Measurements from ENCODE around the gene CFAP74.

The CFAP74 gene

GRCh38 chr1:1894354-1895059, 109.1 kb downstream of the CFAP74 start:
- TF ChIP-seq CEBPB (IDR thresholded peaks at IDR 0.05) (no peak), TAF1 (IDR thresholded peaks at IDR 0.05; ENCODE audit: low read depth) (no peak), REST (IDR thresholded peaks at IDR 0.05; ENCODE audit: low read depth) (no peak), NFIC (IDR thresholded peaks at IDR 0.05) (no peak), EGR1 (IDR thresholded peaks at IDR 0.05) (no peak), YY1 (IDR thresholded peaks at IDR 0.05; ENCODE audit: low read depth) (no peak), RAD21 (IDR thresholded peaks at IDR 0.05; ENCODE audit: low read depth) (no peak), FOXM1 (IDR thresholded peaks at IDR 0.05; ENCODE audit: borderline replicate concordance, low read depth) (no peak), EP300 (IDR thresholded peaks at IDR 0.05; ENCODE audit: borderline replicate concordance) (no peak), CREB1 (IDR thresholded peaks at IDR 0.05; ENCODE audit: low read depth) (no peak), TEAD4 (IDR thresholded peaks at IDR 0.05) (no peak), MAX (IDR thresholded peaks at IDR 0.05) (no peak)

GRCh38 chr1:1893997-1894353, 109.6 kb downstream of the CFAP74 start:
- TF ChIP-seq TEAD4 (IDR thresholded peaks at IDR 0.05) (no peak), FOXM1 (IDR thresholded peaks at IDR 0.05; ENCODE audit: borderline replicate concordance, low read depth) (no peak), EGR1 (IDR thresholded peaks at IDR 0.05) (no peak), NFIC (IDR thresholded peaks at IDR 0.05) (no peak), YY1 (IDR thresholded peaks at IDR 0.05; ENCODE audit: low read depth) (no peak), ZBTB7A (IDR thresholded peaks at IDR 0.05; ENCODE audit: low read depth) (no peak), CREB1 (IDR thresholded peaks at IDR 0.05; ENCODE audit: low read depth) (no peak), USF1 (IDR thresholded peaks at IDR 0.05) (no peak), TAF1 (IDR thresholded peaks at IDR 0.05; ENCODE audit: low read depth) (no peak), REST (IDR thresholded peaks at IDR 0.05; ENCODE audit: low read depth) (no peak)

GRCh38 chr1:1893291-1893985, 110.1 kb downstream of the CFAP74 start:
- no peak for TF ChIP-seq ZBTB7A (IDR thresholded peaks at IDR 0.05; ENCODE audit: low read depth)

GRCh38 chr1:1892763-1893120, 110.8 kb downstream of the CFAP74 start:
- TF ChIP-seq CREB1 (IDR thresholded peaks at IDR 0.05; ENCODE audit: low read depth) (no peak), USF1 (IDR thresholded peaks at IDR 0.05) (no peak), EP300 (IDR thresholded peaks at IDR 0.05; ENCODE audit: borderline replicate concordance) (no peak), FOXM1 (IDR thresholded peaks at IDR 0.05; ENCODE audit: borderline replicate concordance, low read depth) (no peak), EGR1 (IDR thresholded peaks at IDR 0.05) (no peak)

- no peak for TF ChIP-seq USF1 (IDR thresholded peaks at IDR 0.05)
- TF ChIP-seq ZBTB7A (IDR thresholded peaks at IDR 0.05; ENCODE audit: low read depth): no peak
- TF ChIP-seq CEBPB (IDR thresholded peaks at IDR 0.05): no peak
- TF ChIP-seq EP300 (IDR thresholded peaks at IDR 0.05; ENCODE audit: borderline replicate concordance): no peak
- no peak for TF ChIP-seq CREB1 (IDR thresholded peaks at IDR 0.05; ENCODE audit: low read depth)
- TF ChIP-seq REST (IDR thresholded peaks at IDR 0.05; ENCODE audit: low read depth): no peak
- TF ChIP-seq EGR1 (IDR thresholded peaks at IDR 0.05): no peak
- no peak for TF ChIP-seq TCF12 (IDR thresholded peaks at IDR 0.05; ENCODE audit: low read depth)
- no peak; the same call in 1 of the 2 replicates for TF ChIP-seq TAF1 (IDR thresholded peaks at IDR 0.05; ENCODE audit: low read depth)
- TF ChIP-seq NFIC (IDR thresholded peaks at IDR 0.05): no peak
- TF ChIP-seq TEAD4 (IDR thresholded peaks at IDR 0.05): no peak
- TF ChIP-seq RAD21 (IDR thresholded peaks at IDR 0.05; ENCODE audit: low read depth): no peak
- TF ChIP-seq MAX (IDR thresholded peaks at IDR 0.05): no peak
- no peak for TF ChIP-seq YY1 (IDR thresholded peaks at IDR 0.05; ENCODE audit: low read depth)
- TF ChIP-seq FOXM1 (IDR thresholded peaks at IDR 0.05; ENCODE audit: borderline replicate concordance, low read depth): no peak
Measured at GRCh38 chr1:1892079-1892762, 111.4 kb downstream of the CFAP74 start.
